ENCODE results near the gene CELSR3.

Gene CELSR3

DNA sequence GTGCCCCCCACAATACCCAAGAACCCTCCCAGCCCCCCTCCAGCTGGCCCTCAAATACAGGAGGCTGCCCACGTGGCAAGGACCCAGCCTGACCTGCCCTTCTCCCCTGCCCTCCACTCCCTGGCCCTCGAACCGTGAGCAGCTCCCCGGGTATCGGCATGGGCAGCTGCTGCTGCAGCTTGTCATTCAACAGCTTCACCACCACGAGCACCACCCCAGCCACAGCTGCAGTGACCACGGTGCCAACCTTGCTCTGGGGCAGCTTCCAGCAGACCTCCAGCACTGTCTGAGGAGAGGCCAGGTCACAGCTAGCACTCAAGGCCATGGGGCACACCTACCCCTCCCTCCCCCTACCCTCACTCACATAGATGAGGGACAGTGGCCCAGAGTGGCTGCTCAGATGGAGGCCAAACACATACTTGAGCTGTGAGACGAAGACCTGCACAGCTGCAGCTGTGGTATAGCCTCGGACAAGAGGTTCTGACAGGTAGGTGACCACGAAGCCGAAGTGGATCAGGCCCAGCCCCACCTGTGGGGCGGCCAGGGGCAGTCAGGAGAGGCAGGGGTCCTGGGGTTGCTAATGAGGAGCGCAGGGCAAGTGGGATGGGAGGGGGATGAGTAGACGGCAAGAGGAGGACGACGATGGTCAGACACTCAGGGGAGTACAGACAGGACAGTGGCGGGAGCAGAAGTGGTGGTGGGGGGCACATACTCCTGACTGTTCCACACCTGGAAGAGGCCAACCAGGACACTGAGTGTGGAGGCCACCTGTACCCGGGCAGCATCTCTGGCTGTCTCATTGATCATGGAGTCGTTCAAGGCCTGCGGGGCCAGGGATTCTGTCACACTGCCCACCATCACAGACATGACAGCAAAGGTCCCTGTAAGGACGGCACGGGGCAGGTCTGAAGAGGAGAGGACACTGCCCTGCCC lies 30.9 kb downstream of the CELSR3 start:
- no peak for DNase-seq

DNA sequence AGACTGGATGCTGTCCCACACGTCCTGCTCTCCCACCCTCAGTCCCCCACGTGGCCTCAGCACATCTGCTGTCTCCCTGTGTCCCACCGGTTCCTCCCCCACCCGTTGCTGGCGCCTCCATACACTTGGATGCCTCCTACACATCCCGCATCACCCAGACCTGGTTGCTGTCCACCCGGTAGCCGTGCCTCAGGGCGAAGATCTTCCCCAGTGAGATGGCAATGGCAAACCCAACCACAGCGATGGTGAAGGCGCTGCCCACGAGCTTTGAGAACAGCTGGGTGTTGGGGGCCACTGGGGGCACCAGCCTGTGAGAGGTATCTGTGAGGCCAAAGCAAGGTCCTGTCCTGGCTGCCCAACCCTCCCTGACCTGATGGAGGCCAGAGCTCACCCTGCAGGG lies 31.9 kb downstream of the CELSR3 start:
- DNase-seq = no peak

DNA sequence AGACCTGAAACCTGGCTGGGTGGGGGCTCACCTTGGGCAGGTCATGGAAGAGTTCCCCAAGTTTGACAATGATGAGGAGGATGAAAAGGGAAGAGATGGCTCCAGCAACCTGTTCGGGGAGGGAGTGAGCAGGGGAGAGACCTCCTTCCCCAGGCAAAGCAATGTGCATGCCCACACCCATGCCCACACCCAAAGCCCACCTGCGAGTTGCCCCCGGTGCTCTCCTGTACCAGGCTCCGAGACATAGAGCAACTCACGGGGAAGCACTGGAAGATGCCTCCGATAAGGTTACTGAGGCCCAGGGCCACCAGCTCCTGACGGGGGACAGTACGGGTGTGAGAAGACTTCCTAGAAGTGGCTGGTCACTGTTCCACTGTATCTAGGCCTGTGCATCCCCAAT lies 32.3 kb downstream of the CELSR3 start:
- DNase-seq = no peak

DNA sequence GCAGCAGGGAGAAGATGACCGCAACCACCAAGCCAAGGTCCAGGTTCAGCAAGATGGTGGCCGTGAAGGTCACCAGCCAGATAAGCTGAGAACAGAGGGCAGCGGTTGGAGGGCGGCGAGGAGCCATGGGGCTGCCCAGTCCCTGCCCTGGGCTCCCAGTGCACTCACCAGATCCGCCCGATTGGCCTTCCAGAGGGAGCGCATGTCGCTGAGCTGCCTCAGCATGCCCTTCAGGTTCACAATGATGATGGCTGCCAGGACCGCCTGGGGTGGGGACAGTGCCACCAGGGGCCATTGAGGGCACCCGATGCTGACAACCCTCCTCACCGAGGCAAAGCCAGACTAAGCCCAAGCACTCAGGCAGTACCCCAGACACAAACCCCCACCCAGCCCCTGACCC lies 32.8 kb downstream of the CELSR3 start:
- no peak for DNase-seq

DNA sequence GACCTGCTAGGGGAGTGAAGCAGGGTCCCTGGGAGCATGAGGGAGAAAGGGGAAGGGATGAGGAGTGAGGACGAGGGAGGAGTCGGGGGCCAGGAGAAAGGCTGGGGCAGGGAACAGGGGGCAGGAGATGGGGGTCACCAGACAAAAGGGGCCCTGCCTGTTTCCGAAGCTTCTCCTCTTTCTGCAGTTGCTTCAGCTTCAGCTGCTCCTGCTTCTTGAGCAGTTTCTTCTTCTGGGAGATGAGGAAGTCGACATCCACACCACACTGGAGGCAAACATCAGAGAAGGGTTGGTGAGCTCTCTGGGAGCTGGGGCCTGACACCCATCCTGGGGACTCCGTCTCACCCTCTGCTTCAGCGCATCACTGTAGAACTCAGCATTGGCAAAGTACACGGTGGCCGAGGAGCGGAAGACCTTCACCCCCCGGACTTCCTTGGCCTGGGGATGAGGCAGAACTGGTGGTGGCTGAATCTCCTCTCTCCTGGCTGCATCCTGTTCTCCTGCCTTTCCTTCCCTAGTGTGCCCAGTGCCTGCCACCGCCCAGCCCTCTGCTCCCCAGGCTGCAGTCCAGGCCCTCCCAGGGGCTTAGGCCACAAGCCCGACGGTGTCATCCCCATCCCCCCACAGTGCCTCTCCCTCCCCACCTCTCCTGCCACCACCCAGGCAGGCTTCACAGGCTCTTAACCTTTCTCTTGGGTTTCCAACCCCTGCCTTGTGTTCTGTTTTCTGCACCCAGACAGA lies 34.2 kb downstream of the CELSR3 start:
- no peak for DNase-seq

DNA sequence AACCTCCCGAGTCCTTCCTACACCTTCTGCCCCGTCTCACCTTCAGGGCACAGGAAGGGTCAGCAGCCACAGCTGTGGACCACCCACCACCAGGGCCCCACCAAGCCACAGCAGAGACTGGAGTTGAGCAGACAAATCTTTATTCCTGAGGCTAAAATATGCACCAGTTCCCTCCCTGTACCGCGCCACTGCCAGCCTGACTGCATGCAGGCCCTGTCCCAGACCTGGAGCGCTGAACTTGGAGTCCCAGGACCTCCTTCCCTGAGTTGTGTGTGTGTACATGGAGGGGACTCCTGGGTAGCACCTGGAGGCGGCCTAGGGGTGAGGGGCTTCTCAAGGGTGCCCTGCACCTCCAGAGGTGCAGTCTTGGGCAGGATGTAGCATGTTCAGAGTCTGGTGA lies 37.1 kb downstream of the CELSR3 start:
- DNase-seq = no peak

DNA sequence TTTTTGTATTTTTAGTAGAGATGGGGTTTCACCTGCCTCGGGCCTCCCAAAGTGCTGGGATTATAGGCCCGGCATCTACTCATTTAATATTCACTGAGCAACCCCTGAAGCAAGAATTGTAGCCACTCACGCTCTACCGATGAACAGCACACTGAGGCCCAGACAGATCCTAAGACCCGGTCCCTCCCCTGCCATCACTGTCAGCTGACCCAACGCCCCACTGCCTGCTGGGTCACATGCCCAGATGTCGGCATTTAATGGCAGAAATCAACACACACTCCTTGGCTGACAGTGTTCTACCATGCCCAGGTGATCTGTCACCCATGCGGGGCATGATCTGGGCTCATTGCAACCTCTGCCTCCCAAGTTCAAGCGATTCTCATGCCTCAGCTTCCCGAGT lies 37.9 kb downstream of the CELSR3 start:
- DNase-seq = no peak

DNA sequence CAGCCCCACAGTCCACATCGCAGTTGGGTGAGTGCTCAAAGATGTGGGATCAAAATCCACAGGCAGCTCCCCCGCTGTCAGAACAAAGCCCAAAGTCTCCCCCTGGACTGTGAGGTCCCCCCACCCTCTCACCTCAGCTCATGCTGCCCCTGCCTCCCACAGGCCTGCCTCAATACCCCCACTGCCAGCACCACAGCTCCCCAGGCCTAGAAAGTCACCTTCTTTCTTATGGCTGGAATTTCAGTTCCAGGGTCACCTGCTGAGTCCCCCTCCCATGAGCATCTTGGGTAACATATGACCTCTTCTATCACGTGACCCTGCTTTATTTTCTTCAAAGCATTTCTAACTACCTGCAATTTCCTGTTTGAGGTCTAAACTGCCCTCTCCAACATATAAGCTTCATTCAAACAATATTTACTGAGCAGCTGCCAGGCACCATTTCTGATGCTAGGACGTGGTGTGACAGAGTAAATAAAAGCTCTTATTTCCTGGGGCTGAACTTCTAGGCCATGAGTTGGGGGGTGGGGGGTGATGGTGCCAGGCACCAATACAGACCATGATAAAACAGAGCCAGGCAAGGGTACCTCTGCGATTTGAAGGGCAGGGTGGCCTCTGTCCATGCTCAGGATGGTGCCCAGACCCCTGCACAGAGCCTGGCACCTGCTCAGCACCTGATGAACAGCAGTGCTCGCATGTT lies 38.7 kb downstream of the CELSR3 start:
- DNase-seq = no peak

DNA sequence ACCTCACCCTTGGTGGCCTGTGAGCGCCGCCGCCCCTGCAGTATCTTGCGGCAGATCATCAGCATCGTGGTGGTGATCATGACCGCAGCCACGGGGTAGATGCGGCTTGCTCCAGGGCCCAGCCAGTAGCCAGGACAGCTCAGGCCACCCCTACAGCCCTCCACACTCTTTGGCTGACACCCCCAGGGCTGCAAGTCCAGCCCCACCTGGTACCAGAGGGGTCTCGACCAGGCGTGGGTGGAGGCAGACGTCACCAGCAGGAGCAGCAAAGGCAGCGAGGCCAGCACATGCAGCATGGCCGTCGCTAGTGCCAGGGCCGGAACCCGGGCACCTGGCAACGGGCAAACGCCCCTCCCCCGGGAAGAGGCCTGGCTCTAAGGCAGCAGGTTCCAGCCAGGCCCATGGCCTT lies 41.2 kb downstream of the CELSR3 start, which contains the start of gene TMEM89:
Gene TMEM89, minus strand, starts transcription at position 309 of the 409 bp plus-strand sequence. Its CDS starts 13 bp downstream, at position 296.
- DNase-seq = no peak

DNA sequence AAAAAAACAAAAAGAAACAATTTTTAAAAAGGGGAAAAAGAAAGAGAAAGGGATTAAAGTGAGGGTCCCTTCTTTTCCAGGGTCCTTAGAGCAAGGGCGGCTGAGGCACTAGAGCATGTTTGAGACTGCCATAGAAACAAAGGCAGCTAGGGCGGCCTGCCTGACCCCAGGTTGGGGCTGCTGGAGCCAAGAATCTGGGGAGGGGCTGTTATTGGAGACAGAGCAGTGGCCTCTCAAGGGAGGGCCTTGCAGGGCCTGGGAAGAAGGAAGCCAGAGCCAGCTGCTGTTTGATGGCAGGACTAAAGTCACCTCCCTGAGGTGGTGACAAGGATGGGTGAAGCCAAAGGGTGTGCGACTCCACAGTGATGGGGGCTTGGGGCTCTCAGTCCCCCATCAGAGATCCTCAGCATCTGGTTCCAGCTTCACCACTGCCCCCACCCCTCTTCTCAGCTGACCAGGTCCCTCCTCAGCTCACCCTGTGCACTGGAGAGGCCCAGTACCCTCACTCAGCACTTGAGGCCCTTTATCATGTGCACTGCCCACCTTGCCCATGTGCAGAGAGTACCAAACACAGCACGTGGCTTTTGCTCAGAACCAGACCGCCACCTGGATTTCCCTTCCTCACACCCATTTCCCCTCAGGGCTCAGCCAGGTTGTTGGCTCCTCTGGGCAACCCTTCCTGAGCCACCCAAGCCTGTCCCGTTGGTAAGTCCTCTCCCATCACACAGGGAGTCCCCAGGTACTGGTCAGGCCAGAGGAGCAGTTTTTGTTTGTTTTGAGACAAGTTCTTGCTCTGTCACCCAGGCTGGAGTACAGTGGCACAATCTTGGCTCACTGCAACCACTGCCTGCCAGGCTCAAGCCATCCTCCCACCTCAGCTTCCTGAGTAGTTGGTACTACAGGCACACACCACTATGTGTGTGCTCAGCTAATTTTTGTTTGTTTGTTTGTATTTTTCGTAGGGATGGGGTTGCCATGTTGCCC lies 42.9 kb downstream of the CELSR3 start:
- no peak for DNase-seq

DNA sequence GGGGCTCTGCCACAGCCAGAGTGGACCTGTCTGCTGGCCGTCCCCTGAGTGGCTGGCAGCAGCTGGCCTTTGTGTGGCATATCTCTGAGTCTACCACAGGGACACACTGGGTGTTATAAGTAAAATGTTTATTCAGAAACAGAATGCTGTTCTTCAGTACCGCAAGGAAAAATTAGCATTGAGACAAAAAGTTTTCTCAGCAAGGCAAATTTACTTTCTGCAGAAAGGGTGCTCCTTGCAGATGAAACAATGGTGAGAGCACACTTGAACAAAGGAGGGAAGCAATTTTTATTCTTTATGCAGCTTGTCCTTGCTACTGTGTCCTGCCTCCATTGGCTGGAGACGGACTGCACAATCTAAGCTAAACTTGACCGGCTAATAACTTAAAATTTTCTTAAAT lies 45.1 kb downstream of the CELSR3 start:
- DNase-seq = no peak

DNA sequence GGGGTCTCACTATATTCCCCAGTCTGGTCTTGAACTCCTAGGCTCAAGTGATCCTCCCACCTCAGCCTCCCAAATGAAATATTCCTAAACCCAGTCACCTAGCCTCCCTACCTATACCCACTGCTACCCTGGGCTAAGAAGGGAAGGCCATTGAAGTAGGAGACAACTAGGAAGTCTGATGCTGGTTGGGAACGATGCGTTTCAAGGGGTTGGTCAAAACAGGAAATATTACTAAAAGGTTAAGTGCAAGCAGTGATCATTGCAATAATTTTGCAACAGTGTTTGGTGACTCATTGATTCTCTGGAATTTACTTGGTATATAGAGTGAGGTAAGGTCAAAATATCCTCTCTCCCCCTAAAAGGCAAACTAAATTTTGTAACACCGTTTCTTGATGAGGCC lies 48.6 kb downstream of the CELSR3 start:
- no peak for DNase-seq

DNA sequence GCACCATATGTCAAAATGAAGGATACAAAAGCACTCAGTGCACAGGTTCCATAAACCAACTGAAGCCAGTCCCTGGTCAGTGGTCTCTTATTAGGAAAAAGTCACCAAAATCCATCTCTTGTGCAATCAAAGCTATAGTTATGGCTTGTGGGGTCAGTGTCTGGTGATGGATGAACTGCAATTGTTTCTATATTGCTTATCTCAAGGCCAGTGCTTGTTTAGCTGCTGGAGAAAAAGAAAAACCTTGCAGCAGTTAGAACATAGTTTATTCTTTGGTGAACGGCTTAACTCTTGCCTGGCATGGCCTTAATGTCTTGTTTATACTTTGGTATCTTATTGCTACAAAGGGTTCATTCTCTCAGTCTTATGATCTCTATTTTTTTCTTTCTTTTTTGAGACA lies 50.4 kb downstream of the CELSR3 start:
- DNase-seq = no peak

DNA sequence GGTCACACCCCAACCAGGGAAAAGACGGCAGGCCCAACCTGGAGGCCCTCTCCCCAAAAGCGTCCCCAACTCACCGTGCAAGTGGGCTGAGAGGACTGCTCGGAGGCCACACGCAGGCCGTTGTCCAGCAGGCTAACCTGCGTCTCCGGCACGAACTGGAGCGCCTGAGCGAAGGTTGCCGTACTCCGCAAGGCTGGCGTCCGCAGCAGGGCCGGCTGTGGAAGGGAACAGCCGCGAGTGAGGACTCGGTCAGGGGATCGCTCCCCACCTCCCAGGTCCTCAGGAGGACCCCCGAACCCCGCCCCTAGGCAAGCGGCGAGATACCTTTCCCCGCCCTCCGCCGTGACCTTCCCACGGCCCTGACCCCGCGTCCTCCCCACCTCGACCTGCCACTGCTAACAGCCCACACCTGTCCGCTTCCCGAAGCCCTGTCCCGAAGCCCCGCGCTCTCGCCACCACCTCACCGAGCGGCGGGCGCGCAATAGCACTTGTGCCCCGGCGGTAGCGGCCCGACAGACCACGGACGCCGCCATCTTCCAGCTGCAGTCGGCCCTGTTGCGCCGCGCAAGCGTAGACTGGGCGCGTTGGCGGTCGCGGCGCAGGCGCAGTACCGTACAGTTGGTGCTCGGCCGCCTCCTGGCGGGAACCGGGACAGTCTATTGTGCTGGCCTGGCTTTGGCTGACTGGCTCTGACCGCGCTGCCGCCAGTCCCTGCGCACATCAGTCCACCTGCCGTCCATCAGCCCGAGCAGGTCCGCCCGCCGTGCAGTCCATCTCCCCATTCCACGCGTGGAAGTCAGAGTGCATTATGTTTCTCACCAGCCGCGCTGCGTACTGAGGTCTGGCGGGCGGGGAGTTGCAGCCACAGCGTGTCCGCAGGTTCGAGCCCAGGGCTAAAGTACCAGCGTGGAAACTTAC lies 53.3 kb downstream of the CELSR3 start, which contains the start of gene UQCRC1:
Gene UQCRC1, minus strand, starts transcription at position 559 of the 918 bp plus-strand sequence. Its CDS starts 26 bp downstream, at position 533.
- peak; percentile 59 for DNase-seq

DNA sequence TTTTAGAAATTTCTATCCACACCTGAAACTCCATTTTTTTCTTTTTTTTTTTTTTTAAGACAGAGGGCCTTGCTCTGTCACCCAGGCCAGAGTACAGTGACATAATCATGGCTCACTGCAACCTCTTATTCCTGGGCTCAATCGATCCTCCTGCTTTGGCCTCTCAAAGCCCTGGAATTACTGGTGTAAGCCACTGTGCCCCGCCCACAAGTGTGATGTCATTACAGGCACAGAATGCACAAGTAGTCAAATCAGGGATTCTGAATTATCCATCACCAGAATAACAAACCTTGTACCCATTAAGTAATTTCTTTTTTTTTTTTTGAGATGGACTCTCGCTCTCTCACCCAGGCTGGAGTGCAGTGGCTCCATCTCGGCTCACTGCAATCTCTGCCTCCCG lies 55.2 kb downstream of the CELSR3 start:
- no peak for DNase-seq

DNA sequence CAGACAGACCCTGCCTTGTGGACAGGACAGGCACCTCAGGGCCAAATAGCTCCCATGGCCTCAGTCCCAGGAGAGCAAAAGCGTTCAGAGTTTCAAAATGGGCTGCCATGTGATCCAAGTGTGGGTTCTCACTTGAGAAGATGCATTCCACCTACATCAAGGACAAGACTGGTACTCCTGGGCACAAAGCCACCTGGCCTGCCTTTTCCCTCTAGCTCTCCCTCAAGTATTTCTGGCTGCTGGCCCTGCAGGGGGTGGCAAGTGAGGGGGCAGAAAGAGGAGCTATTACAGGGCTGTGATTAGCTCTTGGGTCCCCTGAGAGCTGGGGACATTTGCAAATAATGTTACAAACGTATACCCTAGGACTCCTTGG lies 61.1 kb downstream of the CELSR3 start:
- DNase-seq = no peak

DNA sequence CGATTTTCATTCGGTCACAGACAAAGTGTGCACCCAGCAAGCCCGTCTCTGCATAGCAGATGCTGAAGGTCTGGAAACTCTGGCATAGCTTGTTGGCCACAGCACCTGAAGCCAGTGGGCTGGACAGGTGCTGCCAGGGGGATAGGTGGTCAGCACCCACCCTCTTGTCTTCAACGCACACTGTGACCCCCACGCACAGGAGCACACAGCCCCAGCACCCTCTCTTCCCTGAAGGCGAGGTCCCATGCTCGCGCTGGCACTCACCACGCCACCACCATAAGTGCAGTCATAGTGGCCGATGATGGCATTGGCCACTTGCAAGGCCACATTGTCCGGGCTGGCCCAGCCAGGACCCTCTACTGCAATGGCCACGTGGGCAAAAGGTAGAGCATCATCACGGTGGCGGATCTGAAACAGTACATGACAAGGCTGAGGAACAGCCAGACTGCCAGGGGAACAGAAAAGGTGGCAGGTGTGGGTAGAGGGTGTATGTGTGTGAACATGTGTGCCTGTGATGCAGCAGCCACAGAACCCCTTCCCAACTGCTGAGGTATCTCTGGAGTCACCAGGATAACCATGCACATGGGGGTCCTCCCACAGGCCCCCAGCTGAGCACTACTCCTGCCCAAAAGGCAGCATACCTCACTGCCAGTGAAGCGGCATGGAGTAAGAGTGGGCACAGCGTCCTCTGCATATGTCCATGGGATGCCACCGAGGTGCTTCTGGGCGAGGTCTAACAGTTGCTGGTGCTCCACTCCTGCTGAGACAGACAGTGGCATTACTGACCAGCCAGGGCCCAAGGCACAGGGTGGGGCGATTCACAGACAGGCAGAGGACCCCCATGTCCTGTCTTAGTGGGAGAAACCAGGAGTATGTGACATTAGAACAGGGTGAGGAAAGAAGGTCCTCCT lies 61.7 kb downstream of the CELSR3 start:
- DNase-seq = no peak

DNA sequence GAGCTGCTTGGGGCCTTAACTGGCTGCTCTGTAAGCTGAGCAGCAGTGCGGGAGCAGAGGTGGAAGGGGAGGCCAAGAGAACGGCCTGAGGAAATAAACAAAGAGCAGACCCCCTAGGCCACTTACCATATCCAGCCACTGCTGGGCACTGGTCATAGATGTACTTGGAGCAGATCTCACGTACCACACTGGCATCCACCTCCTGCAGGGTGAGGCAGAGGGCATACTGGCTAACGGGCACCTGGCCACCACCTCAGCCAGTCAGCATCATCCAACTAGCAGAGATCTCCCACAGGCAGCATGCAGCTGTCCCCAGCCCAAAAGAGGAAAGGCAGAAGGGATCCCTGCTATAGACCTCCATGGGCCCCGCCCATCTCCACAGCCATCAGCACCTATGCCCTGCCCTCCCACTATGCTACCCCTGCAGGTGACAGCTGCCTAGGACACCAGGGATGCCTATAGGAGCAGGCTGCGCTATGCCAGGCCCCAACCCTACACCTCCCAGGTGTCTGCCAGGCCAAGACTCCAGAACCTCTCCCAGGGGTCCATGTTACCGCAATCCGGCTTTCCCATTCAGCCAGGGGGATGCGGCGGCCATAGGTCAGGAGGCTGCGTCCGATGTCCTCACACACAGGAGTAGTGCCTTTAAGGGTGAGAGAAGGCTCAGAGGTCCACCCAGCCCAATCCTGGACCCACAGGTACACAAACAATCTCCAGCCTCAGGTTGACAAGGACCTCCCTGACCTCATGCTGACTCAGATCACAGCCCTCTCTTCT lies 63.0 kb downstream of the CELSR3 start:
- no peak for DNase-seq

DNA sequence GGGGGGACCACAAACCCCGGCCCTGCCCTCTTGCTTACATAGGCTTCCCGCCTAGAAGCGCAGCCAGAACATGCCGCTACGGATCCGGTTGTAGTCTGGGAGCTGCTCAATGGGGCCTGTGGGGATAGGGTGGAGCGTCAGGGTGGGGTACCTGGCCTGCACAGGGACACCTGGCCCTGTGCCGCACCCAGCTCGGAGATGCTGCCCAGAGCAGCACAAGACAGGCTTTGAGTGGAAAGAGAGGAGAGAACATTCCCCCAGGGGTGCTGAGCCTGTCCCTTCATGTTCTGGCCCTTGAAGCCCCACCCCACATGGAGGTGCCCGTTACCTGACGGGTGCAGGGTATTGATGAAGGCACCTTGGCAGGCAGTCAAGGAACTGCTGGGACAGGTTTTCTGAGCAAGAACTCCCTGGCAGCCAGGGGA lies 63.6 kb downstream of the CELSR3 start:
- no peak for DNase-seq

Measured in NCI-H524 treated with DMSO at 0.1 percent for 48 hours (cell line).